HG02759 (cell line): ENCODE results near the gene SIRT7.
A peak's percentile ranks its signal among the peaks of the same experiment; 100 is the strongest.

Source experiments
- ATAC-seq: cut with Tn5 transposase; IDR thresholded peaks from one replicate; pipeline ENCODE4 v1.9.1; 2021; ENCODE audit warnings: mild to moderate bottlenecking, moderate library complexity; ENCODE audit not compliant: unreplicated experiment

SIRT7 gene

GRCh38 chr17:81921996-81922565 is 4.1 kb upstream of the SIRT7 start:
- ATAC-seq: no peak

DNA sequence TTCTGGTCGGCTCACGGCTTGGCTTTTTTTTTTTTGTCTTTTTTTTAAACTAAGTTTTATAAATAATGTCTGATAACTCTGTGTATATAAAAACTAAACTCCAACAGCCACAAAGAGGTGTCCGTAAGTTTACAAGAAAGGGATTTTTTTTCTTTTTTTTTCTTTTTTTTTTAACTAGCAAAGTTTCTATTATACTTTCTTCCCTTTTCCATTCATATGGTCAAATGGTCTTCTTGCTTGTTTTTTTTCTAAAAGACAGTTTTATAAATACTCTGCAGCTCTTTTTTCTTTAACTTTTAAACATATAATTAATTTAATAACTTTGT is 3.5 kb upstream of the SIRT7 start:
- ATAC-seq: no peak

- no peak for ATAC-seq
These were observed 2.9 kb upstream of the SIRT7 start for GRCh38 chr17:81920612-81921536.

GRCh38 chr17:81918832-81919545 is 1.0 kb upstream of the SIRT7 start:
- ATAC-seq: no peak

- ATAC-seq: peak; percentile 13
These were observed 325 bp upstream of the SIRT7 start for GRCh38 chr17:81918333-81918669.

DNA sequence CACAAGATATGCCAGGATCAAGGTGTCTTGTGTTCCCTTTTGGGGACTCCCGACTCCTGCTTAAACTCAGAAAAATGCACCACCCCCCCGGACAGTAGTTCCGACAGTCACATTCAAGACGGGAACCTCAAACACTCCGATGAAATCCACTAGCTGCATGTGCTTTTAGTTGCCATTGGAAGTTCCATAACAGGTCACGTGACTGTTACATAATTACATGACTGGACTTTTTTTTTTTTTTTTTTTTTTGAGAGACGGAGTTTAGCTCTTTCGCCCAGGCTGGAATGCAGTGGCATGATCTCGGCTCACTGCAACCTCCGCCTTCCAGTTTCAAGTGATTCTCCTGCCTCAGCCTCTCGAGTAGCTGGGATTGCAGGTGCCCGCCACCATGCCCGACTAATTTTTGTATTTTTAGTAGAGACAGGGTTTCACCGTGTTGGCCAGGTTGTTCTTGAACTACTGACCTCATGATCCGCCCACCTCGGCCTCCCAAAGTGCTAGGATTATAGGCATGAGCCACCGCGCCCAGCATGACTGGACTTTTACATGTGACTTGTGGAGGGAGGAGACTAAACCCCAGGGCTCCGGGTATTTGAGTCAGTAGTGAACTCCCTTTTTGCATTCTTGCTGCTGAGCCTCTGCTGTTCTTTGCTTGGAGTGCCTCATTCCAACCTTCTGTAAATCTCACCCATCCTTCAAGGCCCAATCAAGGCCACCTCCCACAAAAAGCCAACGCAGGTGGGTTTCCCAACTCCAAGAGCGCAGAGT is 1.6 kb downstream of the SIRT7 start:
- ATAC-seq: no peak

- ATAC-seq: no peak
These were observed 2.6 kb downstream of the SIRT7 start for GRCh38 chr17:81915331-81915730.

DNA sequence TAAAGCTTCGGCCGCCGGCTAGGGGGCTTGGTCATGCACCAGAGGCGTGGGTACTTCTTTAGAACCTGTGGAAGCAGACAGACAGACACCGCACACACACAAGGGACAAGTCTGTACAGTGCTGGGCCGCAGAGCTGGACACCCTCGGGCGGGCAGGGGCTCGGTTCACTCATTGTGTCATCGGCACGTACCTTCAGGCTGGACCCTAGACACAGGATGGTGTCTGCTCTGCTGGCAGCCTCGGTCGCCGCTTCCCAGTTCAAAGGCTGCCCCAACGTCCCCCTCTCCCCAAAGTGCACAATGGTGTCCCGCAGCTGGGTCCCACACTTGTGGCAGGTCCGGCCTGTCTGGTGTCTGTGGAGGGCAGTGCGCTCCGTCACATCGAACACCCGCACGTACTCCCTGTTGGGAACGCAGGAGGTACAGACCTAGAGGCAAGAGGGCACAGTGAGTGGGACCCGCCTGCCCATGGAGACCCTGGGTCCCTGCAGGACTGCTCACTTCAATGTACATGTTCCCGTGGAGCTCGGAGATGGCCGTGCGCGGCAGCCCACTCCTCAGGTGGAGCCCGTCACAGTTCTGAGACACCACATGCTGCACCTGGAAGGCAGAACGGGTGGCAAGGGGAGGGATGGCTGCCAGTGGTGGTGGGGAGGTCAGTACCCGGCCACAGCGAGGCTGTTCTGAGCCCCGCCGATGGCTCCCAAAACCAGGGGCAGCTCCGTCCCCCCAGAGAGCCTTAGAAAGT is 3.7 kb downstream of the SIRT7 start:
- ATAC-seq: no peak

GRCh38 chr17:81913394-81914102 is 4.4 kb downstream of the SIRT7 start:
- ATAC-seq: no peak

DNA sequence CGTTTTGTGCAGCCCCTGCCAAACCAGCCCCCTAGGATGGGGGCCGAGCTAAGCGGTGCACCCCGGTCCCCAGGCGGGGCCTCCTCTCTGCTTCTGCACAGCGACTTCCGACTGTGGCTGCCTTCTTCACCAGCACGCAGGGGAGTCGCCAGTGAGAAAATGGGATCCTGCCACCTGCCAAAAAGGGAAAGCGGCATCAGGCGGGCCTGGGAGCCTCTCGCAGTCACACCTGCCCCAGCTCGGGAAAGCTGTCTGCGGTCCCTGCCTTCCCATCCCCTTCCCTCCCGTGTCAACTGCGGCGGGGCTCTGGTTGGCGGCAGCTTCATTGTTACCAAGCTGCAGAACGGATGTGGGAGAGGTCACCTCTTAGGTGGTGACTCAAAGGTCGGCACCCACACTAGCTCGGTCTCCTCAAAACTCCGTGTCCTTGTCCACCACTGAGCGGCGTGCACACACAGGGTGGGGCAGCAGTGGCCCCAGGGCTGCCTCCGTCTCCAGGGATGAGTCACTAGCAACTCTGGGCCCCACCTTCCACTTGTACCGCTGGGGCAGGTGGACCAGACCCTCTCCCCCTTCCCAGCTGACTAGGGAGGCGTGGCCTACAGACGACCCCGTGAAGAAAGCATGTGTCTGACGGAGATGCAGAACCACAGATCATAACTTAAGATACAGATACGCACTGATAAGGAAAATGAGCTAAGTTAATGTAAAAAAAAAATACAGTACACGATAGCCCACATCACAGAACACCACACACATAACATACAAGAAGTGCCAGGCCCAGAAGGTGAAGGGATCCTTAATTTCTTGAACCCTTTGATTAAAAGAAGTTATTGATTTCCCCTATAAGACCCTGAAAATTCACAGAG is 5.3 kb downstream of the SIRT7 start:
- no peak for ATAC-seq

DNA sequence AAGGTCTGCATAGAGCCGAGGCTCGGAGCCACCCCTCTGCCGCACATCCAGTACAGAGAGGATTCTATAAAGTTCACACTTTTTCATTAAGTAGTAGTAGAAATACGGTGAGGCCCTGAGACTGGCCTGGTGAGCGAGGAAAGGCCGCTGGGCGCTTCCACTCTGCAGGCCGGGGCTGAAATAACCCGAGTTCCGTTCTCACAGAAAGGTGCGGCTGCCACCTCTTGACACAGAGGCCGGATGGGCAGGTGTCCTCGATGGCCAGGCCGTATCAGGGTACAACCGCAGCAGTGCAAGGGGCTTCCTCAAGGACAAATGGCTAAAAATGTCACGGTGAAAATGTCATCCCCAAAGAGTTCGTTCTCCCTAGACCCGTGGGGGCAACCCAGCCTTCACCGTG is 6.0 kb downstream of the SIRT7 start:
- no peak for ATAC-seq

DNA sequence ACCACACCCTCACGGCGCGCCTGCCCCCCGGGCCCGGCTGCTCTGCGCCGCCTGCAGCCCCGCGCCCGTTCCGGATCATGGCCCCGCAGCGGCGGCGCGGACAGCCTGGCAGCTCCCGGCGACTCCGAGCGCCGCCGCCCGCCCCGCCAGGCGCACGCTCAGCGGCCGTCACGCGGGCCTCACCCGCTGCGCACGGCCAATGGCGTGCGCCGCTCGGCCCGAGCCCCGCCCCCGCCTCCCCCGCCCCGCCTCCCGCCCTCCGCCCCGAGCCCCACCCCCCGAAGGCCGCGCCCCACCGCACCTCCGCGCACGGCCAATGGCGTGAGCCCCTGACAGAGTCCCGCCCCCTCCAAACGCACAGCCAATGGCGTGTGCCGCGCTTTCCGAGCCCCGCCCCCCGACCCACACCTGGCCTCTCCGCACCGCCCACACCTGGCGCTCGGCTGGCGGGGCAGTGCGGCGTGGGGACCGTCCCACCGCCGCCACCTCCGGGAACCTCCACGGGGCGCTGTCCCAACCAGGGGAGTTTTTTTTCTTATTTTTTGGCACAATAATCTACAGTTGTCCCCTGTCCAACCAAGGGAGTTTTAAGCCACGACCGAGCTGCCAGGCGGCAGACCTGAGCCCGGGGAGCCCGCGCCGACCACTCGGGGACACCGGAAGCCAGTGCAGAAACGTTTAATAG is 6.6 kb downstream of the SIRT7 start, which contains the start of gene PCYT2:
Gene PCYT2 (minus strand): TSS at position 123 of the 685 bp plus-strand sequence. CDS start 44 bp downstream, at position 79.
- ATAC-seq: peak; percentile 77

DNA sequence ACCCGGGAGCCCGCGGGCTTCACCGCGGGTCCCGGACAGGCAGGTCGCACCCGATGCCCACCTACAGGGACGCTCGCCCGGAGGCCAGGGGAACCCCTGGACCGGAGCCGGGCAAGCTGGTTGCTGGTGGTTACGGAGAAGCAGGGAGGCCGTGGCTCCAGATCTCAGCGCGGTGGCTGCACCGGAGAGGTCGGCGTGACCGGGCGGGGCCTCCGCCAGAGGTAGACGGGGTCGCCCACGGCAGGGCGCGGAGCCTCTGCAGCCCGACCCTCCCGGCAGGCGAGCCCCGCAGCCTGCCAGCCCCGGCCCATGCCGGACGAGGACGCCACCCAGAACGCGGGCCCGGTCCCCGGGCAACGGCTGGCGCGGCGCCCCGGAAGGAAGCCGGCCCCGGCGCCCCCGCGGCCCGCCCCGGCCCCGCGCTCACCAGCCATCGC is 7.1 kb downstream of the SIRT7 start:
- ATAC-seq: peak; percentile 49

DNA sequence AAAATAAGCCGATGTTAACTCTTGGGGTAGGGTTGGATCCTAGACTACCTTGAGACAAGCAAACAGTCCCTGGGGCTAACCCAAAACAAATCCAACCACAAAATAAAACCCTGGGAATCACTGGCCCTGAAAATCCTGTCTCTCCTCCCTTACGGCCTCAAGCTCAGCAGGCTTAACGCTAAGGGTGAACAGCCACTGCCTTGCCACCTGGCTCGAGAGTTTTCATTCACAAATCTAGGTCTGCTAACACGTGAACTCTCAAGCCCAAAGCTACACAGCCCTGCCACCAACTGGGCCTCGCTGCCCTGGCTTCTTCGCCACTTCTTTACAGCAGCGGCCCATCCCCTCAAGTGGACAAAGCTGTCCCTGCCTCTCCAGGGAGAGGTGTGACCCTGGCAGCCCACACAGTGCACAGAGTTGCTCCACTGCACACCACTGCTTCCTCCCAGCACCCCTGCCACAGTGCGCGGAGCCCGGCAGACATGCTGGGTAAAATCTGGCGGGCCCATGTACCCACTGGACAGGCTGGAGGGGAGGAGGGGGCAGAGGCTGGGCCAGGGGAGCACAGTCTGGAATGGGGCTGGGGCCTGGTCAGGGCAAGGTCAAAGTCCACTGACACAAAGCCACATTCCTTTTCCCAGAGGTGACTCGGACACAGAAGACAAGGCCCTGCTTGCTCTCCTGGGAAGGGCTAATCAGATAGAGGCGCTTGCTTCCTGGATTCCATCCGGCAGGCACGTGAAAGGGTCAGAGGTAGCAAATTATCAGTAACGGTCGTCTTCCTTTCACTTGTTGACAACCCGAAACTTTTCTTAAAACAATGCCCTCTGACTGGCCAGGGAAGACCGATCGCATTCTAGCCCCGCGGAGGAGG is 7.8 kb downstream of the SIRT7 start:
- ATAC-seq: no peak

GRCh38 chr17:81909231-81909630 is 8.7 kb downstream of the SIRT7 start:
- ATAC-seq: no peak

DNA sequence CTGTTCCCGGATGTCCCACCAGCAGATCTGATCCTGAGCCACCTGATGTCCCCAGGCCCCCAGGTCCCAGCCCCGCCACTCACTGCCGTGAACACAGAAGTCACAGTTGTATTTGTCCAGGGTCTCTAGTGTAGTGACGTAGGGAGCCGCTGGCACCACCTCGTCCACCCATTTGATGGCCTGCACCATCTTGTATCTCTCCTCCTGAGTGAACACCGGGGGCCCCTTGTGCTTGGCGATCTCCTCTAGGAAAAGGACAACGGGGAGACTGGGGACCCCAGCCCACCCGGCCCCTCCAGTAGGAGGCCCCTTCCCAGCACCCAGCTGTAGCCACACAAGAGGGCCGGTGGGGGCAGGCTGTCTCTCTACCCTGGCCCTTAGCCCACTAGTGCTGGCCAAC is 9.2 kb downstream of the SIRT7 start:
- no peak for ATAC-seq
